ENCODE data around the gene PTPN14.
"Not testable (repeated sequence)": the region's sequence is repeated elsewhere in the genome, so short reads cannot be mapped to it uniquely, and the experiment has no call there.

Gene PTPN14

GRCh38 chr1:214525535-214526019 lies 25.8 kb downstream of the PTPN14 start:
- no peak for TF ChIP-seq CTCF (IDR thresholded peaks at IDR 0.05; ENCODE audit: insufficient read depth, low read depth, low read length, missing control alignments)
- DNase-seq (ENCODE audit: low read depth): peak; percentile 19
- no peak overlapping the region for H3K4me3 ChIP-seq (ENCODE audit: low read depth, low read length)

- H3K4me3 ChIP-seq (ENCODE audit: low read depth, low read length): no peak overlapping the region
- TF ChIP-seq CTCF (IDR thresholded peaks at IDR 0.05; ENCODE audit: insufficient read depth, low read depth, low read length, missing control alignments): no peak
- DNase-seq (ENCODE audit: low read depth): no peak
Measured at GRCh38 chr1:214524824-214525223, 26.6 kb downstream of the PTPN14 start.

DNA sequence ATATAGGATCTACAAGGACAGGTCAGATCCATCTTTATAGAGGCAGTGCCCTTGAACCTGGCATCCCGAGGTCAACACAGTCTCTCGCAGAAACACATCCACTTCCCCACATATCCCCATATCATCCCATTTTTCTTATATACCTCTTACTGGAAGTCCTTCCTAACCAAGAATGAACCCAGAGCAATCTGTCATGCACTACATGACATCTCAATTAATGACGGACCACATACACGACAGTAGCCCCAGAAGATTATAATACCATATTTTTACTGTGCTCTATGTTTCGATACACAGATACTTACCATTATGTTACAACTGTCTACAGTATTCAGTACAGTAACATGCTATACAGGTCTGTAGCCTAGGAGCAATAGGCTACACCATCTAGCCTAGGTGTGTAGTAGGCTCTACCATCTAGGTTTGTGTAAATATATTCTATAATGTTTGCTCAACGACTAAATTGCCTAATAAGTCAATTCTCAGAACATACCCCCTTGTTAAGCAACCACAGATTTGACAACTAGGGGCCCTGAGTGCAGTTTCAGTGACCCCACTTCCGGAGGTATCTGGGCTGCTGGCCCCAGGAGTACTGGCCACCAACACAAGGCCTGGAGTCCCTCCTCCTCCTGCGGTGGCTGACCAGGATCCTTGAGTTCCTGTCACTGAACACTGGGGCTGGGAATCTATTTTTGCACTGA lies 28.1 kb downstream of the PTPN14 start:
- no peak for DNase-seq (ENCODE audit: low read depth)
- TF ChIP-seq CTCF (IDR thresholded peaks at IDR 0.05; ENCODE audit: insufficient read depth, low read depth, low read length, missing control alignments): no peak
- no peak overlapping the region for H3K4me3 ChIP-seq (ENCODE audit: low read depth, low read length)

- not testable (repeated sequence) for DNase-seq (ENCODE audit: low read depth)
Measured at GRCh38 chr1:214521458-214521857, 29.9 kb downstream of the PTPN14 start.

DNA sequence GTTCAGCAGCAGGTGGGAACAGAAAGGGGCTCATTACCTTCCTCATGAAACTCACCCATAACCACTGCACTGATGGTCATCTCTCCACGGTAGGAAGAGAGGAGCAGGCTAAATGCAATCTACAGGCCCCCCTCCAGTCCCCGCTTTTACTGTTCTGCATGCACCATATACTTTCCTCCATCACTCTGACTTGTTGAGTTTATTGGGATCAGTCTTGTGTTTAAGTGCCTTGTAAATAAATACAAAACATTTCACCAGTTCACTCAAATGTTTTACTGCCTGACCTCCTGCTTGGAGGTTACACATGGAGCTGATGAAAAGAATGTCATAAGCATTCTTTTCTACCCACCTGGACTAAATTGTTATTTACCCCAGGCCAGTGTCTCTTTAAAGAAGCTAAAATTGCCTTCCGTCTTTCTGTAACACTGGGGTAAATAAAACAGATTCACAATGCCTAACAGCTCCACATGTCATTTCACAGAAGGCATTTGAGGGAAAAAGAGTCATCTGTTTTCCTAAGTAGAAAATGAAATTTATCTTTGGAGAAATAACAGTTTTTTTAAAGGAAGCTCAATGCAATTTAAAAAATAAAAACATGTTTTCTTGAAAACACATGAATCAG lies 30.7 kb downstream of the PTPN14 start:
- H3K4me3 ChIP-seq (ENCODE audit: low read depth, low read length): no peak overlapping the region
- DNase-seq (ENCODE audit: low read depth): no peak
- no peak for TF ChIP-seq CTCF (IDR thresholded peaks at IDR 0.05; ENCODE audit: insufficient read depth, low read depth, low read length, missing control alignments)

More at GRCh38 chr1:214521458-214521857, 29.9 kb downstream of the PTPN14 start:
- H3K4me3 ChIP-seq (ENCODE audit: low read depth, low read length): not testable (repeated sequence)

- TF ChIP-seq CTCF (IDR thresholded peaks at IDR 0.05; ENCODE audit: insufficient read depth, low read depth, low read length, missing control alignments): no peak
- no peak overlapping the region for H3K4me3 ChIP-seq (ENCODE audit: low read depth, low read length)
- no peak for DNase-seq (ENCODE audit: low read depth)
Measured at GRCh38 chr1:214518361-214518760, 33.0 kb downstream of the PTPN14 start.

DNA sequence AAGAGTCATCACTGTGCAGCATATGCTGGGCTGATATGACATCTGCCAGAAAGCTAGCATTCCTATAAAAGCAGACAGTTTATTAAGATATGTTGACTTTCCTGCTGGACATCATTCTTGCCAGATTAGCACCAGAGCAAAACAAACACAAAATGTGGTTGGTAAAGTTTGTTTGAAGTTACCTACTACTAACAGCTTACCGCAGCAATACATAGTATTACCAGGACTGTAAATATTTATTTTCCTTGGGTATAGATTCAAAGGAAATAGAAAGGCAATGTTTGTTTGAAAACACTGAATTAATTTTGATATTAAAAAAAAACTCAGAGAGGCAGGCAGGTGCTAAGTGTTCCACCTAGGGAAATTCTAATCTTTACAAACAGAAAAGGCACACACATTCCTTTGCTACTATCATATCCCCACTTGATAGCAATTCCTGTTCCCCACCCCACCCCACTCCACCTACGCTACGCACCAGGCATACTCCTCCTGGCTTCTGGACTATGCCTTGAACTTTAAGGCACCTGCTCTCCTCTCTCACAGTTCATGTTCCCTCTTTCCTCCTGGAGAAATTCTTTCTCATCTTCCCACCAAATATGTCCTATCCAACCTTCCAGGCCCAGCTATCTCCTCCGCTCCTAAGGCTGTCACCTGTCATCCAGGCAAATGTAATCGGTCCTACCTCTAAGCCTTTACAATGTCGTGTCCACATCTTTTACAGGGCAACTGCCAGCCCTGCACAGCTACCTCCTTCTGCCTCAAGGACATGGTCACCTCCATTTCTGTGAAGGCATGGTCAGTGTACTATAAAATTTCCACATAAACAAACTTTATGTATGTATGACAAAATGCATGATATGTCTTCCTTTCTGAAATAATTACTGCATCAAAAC lies 34.7 kb downstream of the PTPN14 start:
- no peak overlapping the region for H3K4me3 ChIP-seq (ENCODE audit: low read depth, low read length)
- no peak for TF ChIP-seq CTCF (IDR thresholded peaks at IDR 0.05; ENCODE audit: insufficient read depth, low read depth, low read length, missing control alignments)
- no peak for DNase-seq (ENCODE audit: low read depth)
